Natural killer cell (primary cell): Measurements from ENCODE around the gene ATF7IP2. TPM values are rescaled to one million over a fixed set of nuclear protein-coding genes. Genes with fewer than 3 reads are reported as not detected.

ENCODE experiments used
- ATAC-seq, 3 donors: fragments of 150-1000 bp in 2 of 3; fragments of 200-7000 bp in 1 of 3; cut with Tn5 transposase; 1 replicate in 1 of 3; 2 replicates in 2 of 3; pipeline ENCODE4 v1.10.0; 2021; ENCODE audit warnings: mild to moderate bottlenecking in 2 of 3, moderate library complexity in 2 of 3
- DNase-seq, 2 donors: peaks; one replicate each; pipeline versions ENCODE4 v3.0.0 to v3.0.0-alpha.2; 2013 to 2021; ENCODE audit warnings: mixed read lengths in 1 of 2
- H3K27ac ChIP-seq: one replicate; pipeline ENCODE4 v1.5.1; 2013; ENCODE audit warnings: mild to moderate bottlenecking, low read length
- H3K27me3 ChIP-seq: one replicate; pipeline ENCODE4 v1.6.1; 2013; ENCODE audit warnings: low read length; ENCODE audit not compliant: control insufficient read depth, insufficient read depth
- H3K36me3 ChIP-seq: one replicate; pipeline ENCODE4 v1.6.1; 2013; ENCODE audit warnings: low read length; ENCODE audit not compliant: control insufficient read depth, insufficient read depth
- H3K4me1 ChIP-seq: one replicate; pipeline ENCODE4 v1.6.1; 2013; ENCODE audit warnings: low read length; ENCODE audit not compliant: control insufficient read depth, insufficient read depth
- H3K4me3 ChIP-seq: one replicate; pipeline ENCODE4 v1.5.1; 2013; ENCODE audit warnings: low read length
- H3K9me3 ChIP-seq: one replicate; pipeline ENCODE4 v1.6.1; 2013; ENCODE audit warnings: low read length; ENCODE audit not compliant: control insufficient read depth, insufficient read depth
- H3K27ac Mint-ChIP-seq, 2 donors: one replicate each; pipeline ENCODE4 v1.8.0; 2022; ENCODE audit warnings: mild to moderate bottlenecking in 2 of 2, mixed read lengths in 2 of 2, moderate library complexity in 1 of 2
- H3K27me3 Mint-ChIP-seq, 2 donors: one replicate each; pipeline ENCODE4 v1.8.0; 2022; ENCODE audit warnings: low read depth in 2 of 2, mixed read lengths in 2 of 2
- H3K36me3 Mint-ChIP-seq: one replicate; pipeline ENCODE4 v1.8.0; 2022; ENCODE audit warnings: mixed read lengths
- H3K4me1 Mint-ChIP-seq, 2 donors: one replicate each; pipeline ENCODE4 v1.8.0; 2022; ENCODE audit warnings: mixed read lengths in 2 of 2
- H3K4me3 Mint-ChIP-seq: one replicate; pipeline ENCODE4 v1.8.0; 2022; ENCODE audit warnings: mild to moderate bottlenecking, moderate library complexity, mixed read lengths
- H3K9me3 Mint-ChIP-seq, 2 donors: one replicate each; pipeline ENCODE4 v1.8.0; 2022; ENCODE audit warnings: mixed read lengths in 2 of 2
- WGBS: methylation state at CpG from one replicate; pipeline ENCODE4 v1.1.7; 2013; ENCODE audit warnings: missing lambda C conversion rate; ENCODE audit not compliant: insufficient coverage; 5-methylcytosine and 5-hydroxymethylcytosine counted together
- intact Hi-C: fragments of 100-400 bp; cut with micrococcal nuclease; formaldehyde crosslinking; loops from one replicate; pipeline ENCODE4 v1.14.2; 2022
- total RNA-seq, 4 donors: library from RNA; stranded (reverse); fragments of 120-200 nt in 1 of 4; gene quantifications; one replicate each; pipeline versions ENCODE4 v1.2.3 to v1.2.4, GENCODE V29; 2013 to 2022
- TF ChIP-seq, protein P1 (sequence below): fragments of 200-600 bp; IDR thresholded peaks from one replicate; pipeline ENCODE4 v1.8.0; 2022; ENCODE audit warnings: antibody characterized with exemption

Gene ATF7IP2
- total RNA-seq, 3 donors from 2014 or later (not counting 1 experiment from before 2014, with no cell fraction given): 41.7 to 53.5 (median 43.8) TPM

DNA sequence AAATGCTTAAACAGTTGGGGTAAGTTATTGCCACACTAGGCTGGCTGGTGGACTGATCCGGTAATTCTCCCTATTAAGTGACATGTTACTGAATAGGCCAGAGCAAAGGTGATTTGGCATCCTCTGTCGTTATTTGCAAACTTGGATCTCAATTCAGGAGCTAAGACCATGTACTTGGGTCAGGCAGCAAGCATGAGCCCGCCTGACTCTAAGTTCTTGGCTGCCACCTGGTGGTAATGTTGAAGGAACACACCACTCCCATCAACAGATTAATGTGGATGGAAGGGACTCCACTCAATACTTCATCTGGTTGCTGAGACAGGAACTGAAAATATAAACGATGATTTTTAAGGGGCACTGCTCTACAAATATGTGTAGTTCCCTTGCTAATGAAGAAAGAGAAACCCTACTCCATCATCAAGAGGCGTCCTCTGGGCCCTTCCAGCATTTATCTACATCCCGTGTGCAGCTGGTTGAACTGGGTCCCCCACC lies 123.7 kb downstream of the ATF7IP2 start:
- no peaks in the 10 kb centered on the region for H3K4me1 ChIP-seq
- no peaks in the 10 kb centered on the region for H3K27me3 Mint-ChIP-seq
- no peaks in the 10 kb centered on the region for H3K36me3 Mint-ChIP-seq
- TF ChIP-seq, protein P1, sequence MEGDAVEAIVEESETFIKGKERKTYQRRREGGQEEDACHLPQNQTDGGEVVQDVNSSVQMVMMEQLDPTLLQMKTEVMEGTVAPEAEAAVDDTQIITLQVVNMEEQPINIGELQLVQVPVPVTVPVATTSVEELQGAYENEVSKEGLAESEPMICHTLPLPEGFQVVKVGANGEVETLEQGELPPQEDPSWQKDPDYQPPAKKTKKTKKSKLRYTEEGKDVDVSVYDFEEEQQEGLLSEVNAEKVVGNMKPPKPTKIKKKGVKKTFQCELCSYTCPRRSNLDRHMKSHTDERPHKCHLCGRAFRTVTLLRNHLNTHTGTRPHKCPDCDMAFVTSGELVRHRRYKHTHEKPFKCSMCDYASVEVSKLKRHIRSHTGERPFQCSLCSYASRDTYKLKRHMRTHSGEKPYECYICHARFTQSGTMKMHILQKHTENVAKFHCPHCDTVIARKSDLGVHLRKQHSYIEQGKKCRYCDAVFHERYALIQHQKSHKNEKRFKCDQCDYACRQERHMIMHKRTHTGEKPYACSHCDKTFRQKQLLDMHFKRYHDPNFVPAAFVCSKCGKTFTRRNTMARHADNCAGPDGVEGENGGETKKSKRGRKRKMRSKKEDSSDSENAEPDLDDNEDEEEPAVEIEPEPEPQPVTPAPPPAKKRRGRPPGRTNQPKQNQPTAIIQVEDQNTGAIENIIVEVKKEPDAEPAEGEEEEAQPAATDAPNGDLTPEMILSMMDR: peak; percentile 87
- H3K9me3 Mint-ChIP-seq: no peaks in the 10 kb centered on the region
- 26% methylated on average over 4 of the region's 6 CpGs for WGBS
- H3K27ac Mint-ChIP-seq: no peak overlapping the region
- peaks cover 2% of the 10 kb centered on the region for H3K27me3 ChIP-seq
- no peak overlapping the region for H3K4me3 ChIP-seq
- no peak overlapping the region for H3K4me3 Mint-ChIP-seq
- peak; percentile 28 to 87 for DNase-seq
- no peaks in the 10 kb centered on the region for H3K36me3 ChIP-seq
- H3K27ac ChIP-seq: no peak overlapping the region
- no peaks in the 10 kb centered on the region for H3K4me1 Mint-ChIP-seq
- ATAC-seq: peak; percentile 76 to 96 (median 94)
- H3K9me3 ChIP-seq: no peaks in the 10 kb centered on the region
- intact Hi-C loops: loop anchor here (1.0 kb wide), 2 partner anchors 195 to 253 kb away; no protein-coding TSS in a partner anchor

DNA sequence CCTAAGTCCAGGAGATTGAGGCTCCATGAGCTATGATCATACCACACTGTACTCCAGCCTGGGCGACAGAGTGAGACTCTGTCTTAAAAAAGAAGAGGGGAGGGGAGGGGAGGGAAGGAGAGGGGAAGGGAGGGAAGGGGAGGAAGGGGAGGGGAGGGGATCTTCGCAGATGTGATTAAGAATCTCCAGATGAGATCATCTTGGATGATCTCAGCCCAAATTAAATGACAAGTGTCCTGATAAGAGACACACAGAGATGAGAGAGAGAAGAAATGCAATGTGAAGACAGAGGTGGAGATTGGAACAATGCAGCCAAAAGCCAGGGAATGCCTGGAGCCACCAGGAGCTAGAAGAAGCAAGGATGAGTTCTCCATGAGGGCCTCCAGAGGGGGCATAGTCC lies 124.4 kb downstream of the ATF7IP2 start:
- DNase-seq (no peak), ATAC-seq (no peak)
- intact Hi-C loops: no loop called here
- Histone ChIP-seq H3K36me3 (no peaks in the 10 kb centered on the region), H3K27ac (no peak overlapping the region), H3K4me3 (no peak overlapping the region), H3K9me3 (no peaks in the 10 kb centered on the region), H3K27me3 (peaks cover 2% of the 10 kb centered on the region), H3K4me1 (no peaks in the 10 kb centered on the region)
- Mint-ChIP-seq H3K9me3 (no peaks in the 10 kb centered on the region), H3K27ac (no peak overlapping the region), H3K4me3 (no peak overlapping the region), H3K27me3 (no peaks in the 10 kb centered on the region), H3K36me3 (no peaks in the 10 kb centered on the region), H3K4me1 (no peaks in the 10 kb centered on the region)
- TF ChIP-seq, protein P1: no peak
- WGBS: 36% methylated on average over 1 of the region's 2 CpGs

DNA sequence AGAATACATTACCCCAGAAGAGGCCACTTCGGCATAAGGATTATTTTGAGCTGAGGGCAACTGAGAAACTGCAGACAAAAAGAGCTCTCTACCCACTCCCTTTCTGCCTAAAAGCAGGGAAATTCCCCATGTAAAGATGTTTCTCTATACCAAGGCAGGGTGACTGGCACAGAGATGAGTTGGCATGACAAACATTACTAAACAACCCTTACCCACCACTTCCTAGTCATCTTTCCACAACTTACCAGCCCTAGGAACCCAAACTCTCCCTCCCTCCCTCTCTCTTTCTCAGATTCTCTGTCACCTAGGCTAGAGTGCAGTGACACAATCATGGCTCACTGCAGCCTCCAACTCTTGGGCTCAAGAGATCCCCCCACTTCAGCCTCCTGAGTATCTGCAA lies 126.0 kb downstream of the ATF7IP2 start:
- WGBS: 60% methylated on average over 1 of the region's 1 CpG
- Mint-ChIP-seq H3K4me3 (no peak overlapping the region), H3K27me3 (no peaks in the 10 kb centered on the region), H3K9me3 (no peaks in the 10 kb centered on the region), H3K4me1 (no peaks in the 10 kb centered on the region), H3K36me3 (no peaks in the 10 kb centered on the region), H3K27ac (no peak overlapping the region)
- TF ChIP-seq, protein P1: no peak
- Histone ChIP-seq H3K27me3 (peaks cover 2% of the 10 kb centered on the region), H3K27ac (no peak overlapping the region), H3K9me3 (no peaks in the 10 kb centered on the region), H3K36me3 (no peaks in the 10 kb centered on the region), H3K4me3 (no peak overlapping the region), H3K4me1 (no peaks in the 10 kb centered on the region)
- intact Hi-C loops: no loop called here
- DNase-seq: no peak
- ATAC-seq: no peak
